Measurements from ENCODE around the gene TBC1D7. TPM values are rescaled to one million over a fixed set of nuclear protein-coding genes. Genes with fewer than 3 reads are reported as not detected.

The TBC1D7 gene
- 45.5 and 45.9 TPM in 2 replicates for total RNA-seq (2014; rRNA removed; shearing (Covaris generic))

- in situ Hi-C loops (cut with HindIII; ENCODE audit: low sequenced_read_pairs), result no loop called here
- peak; percentile 87 for DNase-seq (ENCODE audit: low spot score)
These were observed at the start of gene TBC1D7 for GRCh38 chr6:13328076-13328874. TSS of gene TBC1D7 (minus strand) at chr6:13328537. CDS start at chr6:13326898, 1,639 bp downstream.

- in situ Hi-C loops (cut with HindIII; ENCODE audit: low sequenced_read_pairs), result no loop called here
- no peak for DNase-seq (ENCODE audit: low spot score)
These were observed 48.9 kb upstream of the TBC1D7 start for GRCh38 chr6:13377054-13377758.

- no peak for DNase-seq (ENCODE audit: low spot score)
- in situ Hi-C loops (cut with HindIII; ENCODE audit: low sequenced_read_pairs), result no loop called here
These were observed 47.1 kb upstream of the TBC1D7 start for GRCh38 chr6:13375360-13375878.

DNA sequence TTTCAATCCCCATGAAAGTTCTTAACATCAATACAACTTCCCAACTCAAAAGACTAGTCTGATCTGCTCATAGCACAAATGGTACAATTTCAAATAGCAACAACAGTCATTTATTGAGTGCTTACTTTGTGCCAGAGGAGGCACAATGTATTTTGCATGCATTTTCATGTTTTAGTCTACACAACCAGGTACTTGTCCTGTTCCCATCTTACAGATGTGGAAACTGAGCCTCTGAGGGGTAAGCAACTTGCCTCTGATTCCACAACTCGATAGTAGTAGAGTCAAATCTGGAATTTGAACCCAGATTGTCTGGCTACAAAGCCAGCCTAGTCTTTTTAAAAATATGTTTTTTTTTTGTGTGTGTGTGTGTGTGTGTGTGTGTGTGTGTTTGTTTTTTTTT is 45.6 kb upstream of the TBC1D7 start:
- in situ Hi-C loops (cut with HindIII; ENCODE audit: low sequenced_read_pairs), result no loop called here
- DNase-seq (ENCODE audit: low spot score), result no peak

- in situ Hi-C loops (cut with HindIII; ENCODE audit: low sequenced_read_pairs), result no loop called here
- DNase-seq (ENCODE audit: low spot score), result no peak
These were observed 45.1 kb upstream of the TBC1D7 start for GRCh38 chr6:13373488-13373886.

DNA sequence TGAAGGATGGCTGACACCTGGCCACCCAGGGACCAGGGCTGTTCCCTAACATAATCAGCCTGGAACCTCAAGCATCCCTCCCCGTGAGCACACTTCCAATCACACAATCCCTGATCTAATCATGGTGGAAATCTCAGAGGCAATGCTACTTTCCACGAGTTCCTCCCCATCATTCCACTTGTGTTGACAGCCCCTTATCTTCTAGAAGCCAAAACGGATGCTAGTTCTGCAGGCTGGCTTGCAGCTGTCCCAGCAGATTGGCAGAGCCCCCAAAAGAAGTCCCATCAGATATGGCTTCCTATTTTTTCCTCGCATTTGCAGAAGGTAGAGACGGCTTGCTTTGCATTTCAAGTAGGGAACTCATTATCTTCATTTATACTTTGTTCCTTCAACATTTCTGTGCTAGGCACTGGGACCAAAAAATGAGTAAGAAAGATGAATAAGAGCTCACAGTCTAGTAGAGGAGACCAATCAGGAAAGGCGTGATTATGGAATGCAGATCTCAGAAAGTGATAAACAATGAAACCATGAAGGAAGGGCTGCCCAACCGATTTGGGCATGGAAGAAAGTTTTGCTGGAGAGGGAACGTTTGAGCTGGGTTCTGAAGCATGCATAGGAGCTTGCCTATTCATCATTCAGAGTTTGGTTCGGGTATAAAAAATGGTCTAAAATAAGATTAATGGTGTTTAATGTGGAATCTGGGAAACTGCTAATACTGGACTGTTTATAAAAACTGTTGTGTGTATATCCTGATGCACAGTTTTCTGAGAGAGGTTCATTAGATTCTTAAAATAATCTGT is 44.6 kb upstream of the TBC1D7 start:
- in situ Hi-C loops (cut with HindIII; ENCODE audit: low sequenced_read_pairs), result no loop called here
- no peak for DNase-seq (ENCODE audit: low spot score)

GRCh38 chr6:13372076-13372475 is 43.7 kb upstream of the TBC1D7 start:
- in situ Hi-C loops (cut with HindIII; ENCODE audit: low sequenced_read_pairs), result no loop called here
- no peak for DNase-seq (ENCODE audit: low spot score)

- peak; percentile 57 for DNase-seq (ENCODE audit: low spot score)
- in situ Hi-C loops (cut with HindIII; ENCODE audit: low sequenced_read_pairs), result no loop called here
These were observed 43.2 kb upstream of the TBC1D7 start for GRCh38 chr6:13371421-13372072.

- no peak for DNase-seq (ENCODE audit: low spot score)
- in situ Hi-C loops (cut with HindIII; ENCODE audit: low sequenced_read_pairs), result no loop called here
These were observed 42.3 kb upstream of the TBC1D7 start for GRCh38 chr6:13370623-13371022.

GRCh38 chr6:13369591-13369990 is 41.3 kb upstream of the TBC1D7 start:
- DNase-seq (ENCODE audit: low spot score), result no peak
- in situ Hi-C loops (cut with HindIII; ENCODE audit: low sequenced_read_pairs), result no loop called here

DNA sequence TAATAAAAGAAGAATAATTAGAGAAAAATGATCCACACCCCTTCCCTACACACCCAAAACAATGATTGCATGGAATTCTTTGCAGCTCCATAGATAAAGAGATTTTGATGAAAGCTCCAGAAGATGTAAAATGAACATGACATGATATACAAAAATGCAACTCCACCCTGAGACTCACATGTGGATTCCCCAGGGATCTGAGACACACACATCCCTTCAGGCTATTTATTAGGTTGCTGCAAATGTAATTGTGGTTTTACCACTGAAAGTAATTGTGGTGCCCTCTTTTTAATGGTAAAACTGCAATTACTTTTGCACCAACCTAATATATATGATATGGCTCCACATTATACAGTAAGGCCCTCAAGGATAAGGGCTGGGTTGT is 40.4 kb upstream of the TBC1D7 start:
- DNase-seq (ENCODE audit: low spot score), result no peak
- in situ Hi-C loops (cut with HindIII; ENCODE audit: low sequenced_read_pairs), result no loop called here

DNA sequence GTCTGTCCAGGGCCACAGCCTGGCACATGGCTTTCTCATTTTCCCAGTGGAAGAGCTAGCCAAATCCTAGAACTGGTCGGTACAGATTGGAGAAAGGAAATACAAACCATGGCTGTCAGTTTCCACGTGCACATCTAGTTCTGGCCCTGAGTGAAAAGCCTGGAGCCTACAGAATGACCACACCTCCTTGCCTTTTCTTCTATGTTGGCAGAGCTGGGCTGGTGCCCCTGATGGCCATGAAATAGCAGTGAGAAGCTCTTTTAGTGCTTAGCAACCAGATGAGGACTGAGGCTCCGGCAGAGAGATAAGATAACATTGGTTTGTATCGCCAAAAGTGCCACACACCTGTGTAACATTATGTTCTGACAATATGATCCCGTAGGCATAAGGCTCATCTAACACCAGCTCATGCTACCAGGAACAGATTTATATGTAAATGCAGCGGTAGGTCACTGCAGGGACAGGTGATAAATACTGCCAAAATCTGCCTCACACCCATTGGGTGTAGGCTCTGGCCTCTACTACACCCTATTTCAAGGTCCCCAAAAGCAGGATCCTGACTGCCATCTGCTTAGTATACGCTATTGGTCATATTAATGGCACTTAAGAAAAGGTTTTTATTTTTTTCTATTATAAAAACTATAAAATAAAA is 39.9 kb upstream of the TBC1D7 start:
- in situ Hi-C loops (cut with HindIII; ENCODE audit: low sequenced_read_pairs), result no loop called here
- peak; percentile 62 for DNase-seq (ENCODE audit: low spot score)

DNA sequence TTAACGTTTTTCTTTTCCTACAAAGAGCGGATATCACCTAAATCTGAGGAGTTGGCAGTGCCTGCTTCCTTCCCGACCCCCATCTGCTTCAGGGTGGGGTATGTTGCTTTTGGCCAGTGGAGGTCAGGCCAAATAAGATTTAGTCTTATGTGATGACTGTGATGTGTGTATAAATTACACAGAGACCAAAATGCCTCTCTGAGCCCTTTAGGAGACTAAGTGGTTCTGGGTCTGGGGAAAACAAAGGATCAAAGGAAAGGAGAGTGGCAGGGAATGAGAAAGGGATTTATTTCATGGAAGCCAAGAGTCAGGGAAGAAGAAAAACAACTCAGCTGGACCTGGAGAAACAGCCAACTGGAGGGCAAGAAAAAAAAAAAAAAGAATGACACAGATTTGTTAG is 39.1 kb upstream of the TBC1D7 start:
- in situ Hi-C loops (cut with HindIII; ENCODE audit: low sequenced_read_pairs), result no loop called here
- DNase-seq (ENCODE audit: low spot score), result peak; percentile 55

DNA sequence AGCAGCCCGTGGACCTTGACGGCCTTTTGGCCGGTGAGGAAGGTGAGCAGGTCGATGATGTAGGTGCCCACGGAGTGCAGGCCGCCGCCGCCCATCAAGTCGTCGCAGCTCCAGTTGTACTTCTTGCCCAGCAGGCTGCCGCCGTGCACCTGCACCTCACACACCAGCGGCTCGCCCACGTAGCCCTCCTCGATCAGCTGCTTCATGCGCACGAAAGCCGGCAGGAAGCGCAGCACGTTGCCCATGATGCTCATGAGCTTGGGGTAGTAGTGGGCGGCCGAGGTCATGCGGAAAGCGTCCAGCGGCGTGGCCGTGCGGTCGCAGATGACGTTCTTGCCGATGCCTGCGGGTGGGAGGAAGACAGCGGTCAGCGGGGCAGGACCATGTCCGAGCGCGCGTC is 37.0 kb upstream of the TBC1D7 start:
- in situ Hi-C loops (cut with HindIII; ENCODE audit: low sequenced_read_pairs), result no loop called here
- no peak for DNase-seq (ENCODE audit: low spot score)

DNA sequence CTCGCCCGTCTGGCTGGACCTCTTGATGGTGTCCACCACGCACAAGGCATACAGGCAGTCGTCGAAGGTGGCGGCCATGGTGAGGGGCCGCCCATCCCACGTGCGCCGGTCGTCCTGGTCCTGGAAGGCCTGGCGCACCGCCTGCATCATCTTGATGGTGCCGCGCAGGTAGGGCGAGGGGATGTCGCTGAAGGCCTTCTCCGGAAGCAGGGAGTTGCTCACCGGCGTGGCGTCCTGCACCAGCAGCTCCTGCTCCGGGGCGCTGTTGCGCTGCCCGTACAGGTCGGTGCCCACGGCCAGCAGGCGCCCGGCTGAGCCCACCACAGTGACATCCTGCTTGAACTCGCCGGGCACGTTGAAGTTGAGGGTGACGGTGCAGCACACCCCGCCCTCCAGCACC is 36.5 kb upstream of the TBC1D7 start:
- in situ Hi-C loops (cut with HindIII; ENCODE audit: low sequenced_read_pairs), result no loop called here
- no peak for DNase-seq (ENCODE audit: low spot score)

GRCh38 chr6:13362412-13362811 is 34.1 kb upstream of the TBC1D7 start:
- DNase-seq (ENCODE audit: low spot score), result no peak
- in situ Hi-C loops (cut with HindIII; ENCODE audit: low sequenced_read_pairs), result no loop called here

DNA sequence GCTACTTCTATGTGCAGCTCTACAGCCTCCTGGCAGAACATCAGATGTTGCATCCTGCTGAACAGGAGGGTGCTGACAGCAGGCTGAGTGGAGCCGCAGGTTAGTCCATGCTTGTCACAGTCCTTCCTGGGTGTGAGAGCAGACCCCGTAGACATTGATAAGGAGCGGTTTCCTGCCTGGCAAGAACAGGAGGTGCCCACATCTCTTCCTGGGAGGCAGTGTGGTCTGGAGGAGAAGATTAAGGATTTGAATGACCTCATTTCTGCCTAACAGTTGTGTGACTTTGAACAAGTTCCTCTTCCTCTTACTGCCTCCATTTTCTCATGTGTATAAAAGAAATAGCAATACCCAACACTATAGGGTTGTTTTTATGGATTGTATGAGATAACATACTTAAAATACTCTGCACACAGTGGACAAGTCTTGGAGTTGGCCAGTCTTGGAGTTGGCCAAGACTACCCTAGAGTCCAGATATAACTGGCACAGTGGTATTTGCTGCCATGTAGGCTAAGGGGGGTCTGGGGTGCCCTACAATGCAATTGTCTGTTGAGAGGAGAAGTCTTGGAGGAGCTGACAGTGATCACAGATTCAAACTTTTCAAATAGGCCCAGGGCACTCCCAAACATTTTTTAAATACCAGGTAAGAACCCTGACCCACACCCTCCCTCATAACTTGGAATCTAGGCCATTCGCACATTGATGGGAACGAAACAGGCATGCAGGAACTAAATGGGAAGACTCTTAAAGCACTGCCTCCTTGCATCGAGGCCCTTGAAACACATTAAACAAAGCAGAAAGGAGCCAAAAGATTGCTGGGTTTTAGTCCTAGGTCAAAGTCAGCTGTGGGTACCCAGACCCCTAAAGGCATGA is 32.6 kb upstream of the TBC1D7 start:
- in situ Hi-C loops (cut with HindIII; ENCODE audit: low sequenced_read_pairs), result no loop called here
- DNase-seq (ENCODE audit: low spot score), result peak; percentile 77

GRCh38 chr6:13359287-13359686 is 30.9 kb upstream of the TBC1D7 start:
- in situ Hi-C loops (cut with HindIII; ENCODE audit: low sequenced_read_pairs), result no loop called here
- no peak for DNase-seq (ENCODE audit: low spot score)
